ENCODE measurements around the gene IL21R.
A peak's percentile ranks its signal among the peaks of the same experiment; 100 is the strongest.
"Not testable (repeated sequence)": the region's sequence is repeated elsewhere in the genome, so short reads cannot be mapped to it uniquely, and the experiment has no call there.

Gene IL21R

GRCh38 chr16:27449434-27450195 lies 47.6 kb downstream of the IL21R start:
- TF ChIP-seq, protein P1, sequence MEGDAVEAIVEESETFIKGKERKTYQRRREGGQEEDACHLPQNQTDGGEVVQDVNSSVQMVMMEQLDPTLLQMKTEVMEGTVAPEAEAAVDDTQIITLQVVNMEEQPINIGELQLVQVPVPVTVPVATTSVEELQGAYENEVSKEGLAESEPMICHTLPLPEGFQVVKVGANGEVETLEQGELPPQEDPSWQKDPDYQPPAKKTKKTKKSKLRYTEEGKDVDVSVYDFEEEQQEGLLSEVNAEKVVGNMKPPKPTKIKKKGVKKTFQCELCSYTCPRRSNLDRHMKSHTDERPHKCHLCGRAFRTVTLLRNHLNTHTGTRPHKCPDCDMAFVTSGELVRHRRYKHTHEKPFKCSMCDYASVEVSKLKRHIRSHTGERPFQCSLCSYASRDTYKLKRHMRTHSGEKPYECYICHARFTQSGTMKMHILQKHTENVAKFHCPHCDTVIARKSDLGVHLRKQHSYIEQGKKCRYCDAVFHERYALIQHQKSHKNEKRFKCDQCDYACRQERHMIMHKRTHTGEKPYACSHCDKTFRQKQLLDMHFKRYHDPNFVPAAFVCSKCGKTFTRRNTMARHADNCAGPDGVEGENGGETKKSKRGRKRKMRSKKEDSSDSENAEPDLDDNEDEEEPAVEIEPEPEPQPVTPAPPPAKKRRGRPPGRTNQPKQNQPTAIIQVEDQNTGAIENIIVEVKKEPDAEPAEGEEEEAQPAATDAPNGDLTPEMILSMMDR (IDR thresholded peaks at IDR 0.05; ENCODE audit: low read depth, low read length, missing control alignments) = no peak
- H3K4me3 ChIP-seq (replicated peaks; ENCODE audit: low read depth, low read length) = no peak overlapping the region
- no peak for DNase-seq (ENCODE audit: extremely low read depth, low read depth)

- TF ChIP-seq, protein P1 (IDR thresholded peaks at IDR 0.05; ENCODE audit: low read depth, low read length, missing control alignments) = no peak
- no peak for DNase-seq (ENCODE audit: extremely low read depth, low read depth)
- no peak overlapping the region for H3K4me3 ChIP-seq (replicated peaks; ENCODE audit: low read depth, low read length)
Measured at GRCh38 chr16:27450196-27450549, 48.2 kb downstream of the IL21R start.

GRCh38 chr16:27452569-27453493 lies 50.9 kb downstream of the IL21R start:
- peak; percentile 64 for DNase-seq (ENCODE audit: extremely low read depth, low read depth)
- no peak overlapping the region for H3K4me3 ChIP-seq (replicated peaks; ENCODE audit: low read depth, low read length)
- TF ChIP-seq, protein P1 (IDR thresholded peaks at IDR 0.05; ENCODE audit: low read depth, low read length, missing control alignments) = no peak

DNA sequence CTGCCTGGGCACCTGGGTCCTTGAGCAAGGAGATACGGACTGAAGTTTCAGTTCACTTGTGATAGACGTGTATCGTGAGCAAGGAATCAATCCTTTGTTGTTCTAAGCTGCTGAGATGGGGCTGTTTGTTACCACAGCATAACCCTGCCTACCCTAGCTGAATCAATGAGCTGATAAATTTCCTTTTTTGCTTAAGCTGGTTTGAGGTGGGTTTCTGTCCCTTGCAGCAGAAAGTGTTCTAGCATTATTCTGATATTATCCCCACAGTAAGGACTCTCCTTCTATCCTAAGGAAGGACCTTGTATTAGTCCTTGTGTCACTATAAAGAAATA lies 51.5 kb downstream of the IL21R start:
- H3K4me3 ChIP-seq (replicated peaks; ENCODE audit: low read depth, low read length) = no peak overlapping the region
- TF ChIP-seq, protein P1 (IDR thresholded peaks at IDR 0.05; ENCODE audit: low read depth, low read length, missing control alignments) = no peak
- no peak for DNase-seq (ENCODE audit: extremely low read depth, low read depth)

DNA sequence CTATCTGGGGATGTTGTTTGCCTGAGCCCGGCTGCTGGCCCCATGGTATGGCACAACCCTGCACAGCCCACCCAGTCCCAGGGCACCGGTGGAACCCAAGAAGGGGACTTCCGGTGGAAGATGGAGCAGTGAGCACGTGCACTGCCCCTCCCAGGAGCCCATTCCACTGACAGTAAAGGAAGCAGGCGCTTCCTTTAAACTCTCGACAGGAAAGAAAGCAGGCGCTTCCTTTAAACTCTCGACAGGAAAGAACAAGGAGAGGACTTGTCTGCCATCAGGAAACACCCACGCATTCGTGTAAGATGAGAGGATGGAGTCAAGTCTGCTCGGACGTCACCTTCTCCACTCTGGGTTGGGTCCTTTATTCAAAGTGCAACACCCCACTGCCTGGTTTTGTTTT lies 53.7 kb downstream of the IL21R start:
- no peak for DNase-seq (ENCODE audit: extremely low read depth, low read depth)
- TF ChIP-seq, protein P1 (IDR thresholded peaks at IDR 0.05; ENCODE audit: low read depth, low read length, missing control alignments) = no peak

GRCh38 chr16:27457605-27457900 lies 55.6 kb downstream of the IL21R start:
- H3K4me3 ChIP-seq (replicated peaks; ENCODE audit: low read depth, low read length); DNase-seq (ENCODE audit: extremely low read depth, low read depth): not testable (repeated sequence)

More for the DNA sequence above, 53.7 kb downstream of the IL21R start:
- no peak overlapping the region for H3K4me3 ChIP-seq (replicated peaks; ENCODE audit: low read depth, low read length)

- H3K4me3 ChIP-seq (replicated peaks; ENCODE audit: low read depth, low read length) = no peak overlapping the region
- DNase-seq (ENCODE audit: extremely low read depth, low read depth) = no peak
- TF ChIP-seq, protein P1 (IDR thresholded peaks at IDR 0.05; ENCODE audit: low read depth, low read length, missing control alignments) = no peak
Measured at GRCh38 chr16:27458258-27458657, 56.3 kb downstream of the IL21R start.

Data from HFF-Myc (cell line).